GM23248 (cell line): ENCODE measurements around the gene PLD4. TPM values are rescaled to one million over a fixed set of nuclear protein-coding genes. Genes with fewer than 3 reads are reported as not detected.

Source experiments
- DNase-seq: peaks from one replicate; pipeline ENCODE4 v3.0.0-alpha.2; 2015
- H2AFZ ChIP-seq: fragments of 200-600 bp; sonication (generic); 2 replicates; pipeline ENCODE4 v1.6.1; 2016; ENCODE audit warnings: antibody characterized with exemption
- H3F3A ChIP-seq: fragments of 200-600 bp; sonication (generic); 2 replicates; pipeline ENCODE4 v1.6.1; 2016; ENCODE audit warnings: mild to moderate bottlenecking, antibody characterized with exemption, mixed run types; ENCODE audit not compliant: insufficient read depth
- H3K27ac ChIP-seq: fragments of 200-600 bp; sonication (generic); 2 replicates; pipeline ENCODE4 v1.5.1; 2016; ENCODE audit warnings: mild to moderate bottlenecking
- H3K27me3 ChIP-seq: fragments of 200-600 bp; sonication (generic); replicated peaks from 2 replicates; pipeline ENCODE4 v1.6.1; 2016; ENCODE audit warnings: mild to moderate bottlenecking; ENCODE audit not compliant: insufficient read depth
- H3K36me3 ChIP-seq: fragments of 200-600 bp; sonication (generic); 2 replicates; pipeline ENCODE4 v1.6.1; 2016; ENCODE audit warnings: low read depth, mild to moderate bottlenecking
- H3K4me1 ChIP-seq: fragments of 200-600 bp; sonication (generic); 2 replicates; pipeline ENCODE4 v1.6.1; 2016; ENCODE audit warnings: mild to moderate bottlenecking; ENCODE audit not compliant: insufficient read depth
- H3K4me2 ChIP-seq: fragments of 200-600 bp; sonication (generic); one replicate; pipeline ENCODE4 v1.6.1; 2016; ENCODE audit warnings: mild to moderate bottlenecking; ENCODE audit not compliant: unreplicated experiment
- H3K4me3 ChIP-seq: fragments of 200-600 bp; sonication (generic); 2 replicates; pipeline ENCODE4 v1.5.1; 2016; ENCODE audit warnings: mild to moderate bottlenecking
- H3K79me2 ChIP-seq: fragments of 200-600 bp; sonication (generic); 2 replicates; pipeline ENCODE4 v1.6.1; 2016; ENCODE audit warnings: mild to moderate bottlenecking; ENCODE audit not compliant: insufficient read depth
- H3K9ac ChIP-seq: fragments of 200-600 bp; sonication (generic); 2 replicates; pipeline ENCODE4 v1.6.1; 2016; ENCODE audit warnings: mild to moderate bottlenecking
- H3K9me2 ChIP-seq: fragments of 200-600 bp; sonication (generic); 2 replicates; pipeline ENCODE4 v1.6.1; 2016; ENCODE audit warnings: mixed run types, mild to moderate bottlenecking, moderate library complexity; ENCODE audit not compliant: insufficient read depth
- H3K9me3 ChIP-seq: fragments of 200-600 bp; sonication (generic); one replicate; pipeline ENCODE4 v1.6.1; 2017; ENCODE audit warnings: low read depth
- H4K20me1 ChIP-seq: fragments of 200-600 bp; sonication (generic); 2 replicates; pipeline ENCODE4 v1.6.0; 2016; ENCODE audit not compliant: insufficient read depth
- EZH2 ChIP-seq: fragments of 200-600 bp; sonication (generic); IDR thresholded peaks from 2 replicates; pipeline ENCODE4 v1.6.1; 2018; ENCODE audit warnings: antibody characterized with exemption, mild to moderate bottlenecking; ENCODE audit not compliant: insufficient read depth, poor library complexity, severe bottlenecking
- EZH2phosphoT487 ChIP-seq: fragments of 200-600 bp; sonication (generic); IDR thresholded peaks from 2 replicates; pipeline ENCODE4 v1.6.1; 2018; ENCODE audit warnings: antibody characterized with exemption, moderate library complexity, mild to moderate bottlenecking, low read depth; ENCODE audit not compliant: insufficient read depth
- WGBS, 2 experiments: methylation state at CpG; one replicate each; pipeline ENCODE4 v1.1.6; 2015 to 2017; ENCODE audit warnings: low lambda C conversion rate in 2 of 2, low coverage in 1 of 2; ENCODE audit errors: missing lambda C conversion rate in 2 of 2; 5-methylcytosine and 5-hydroxymethylcytosine counted together
- in situ Hi-C: fragments of 300-500 bp; cut with MboI; formaldehyde crosslinking; loops from 2 replicates; pipeline ENCODE4 v1.15.0; 2020
- polyA plus RNA-seq: library from polyadenylated mRNA; unstranded; fragments of >200 nt; fragmentation: Nextera tagmentation; extraction: Ambion mirVana; gene quantifications from 2 replicates; pipeline ENCODE4 v1.2.1, GENCODE V29; 2016
- total RNA-seq: library from RNA; depleted of rRNA; stranded (reverse); fragments of >200 nt; shearing (Covaris generic); gene quantifications from 2 replicates; pipeline ENCODE4 v1.2.3, GENCODE V29; 2014

Gene PLD4
- total and polyA plus RNA-seq, 2 experiments from 2014 or later: not detected

- no peak overlapping the region for H2AFZ ChIP-seq
- no peak overlapping the region for H3K4me3 ChIP-seq
- DNase-seq: no peak
- no peak overlapping the region for H3K27ac ChIP-seq
- no peaks in the 10 kb centered on the region for H3K36me3 ChIP-seq
- no peak overlapping the region for H3K4me2 ChIP-seq
- no peaks in the 10 kb centered on the region for H4K20me1 ChIP-seq
- 53 to 59% methylated on average over 3 of the region's 3 CpGs for WGBS, 2 experiments
- no peaks in the 10 kb centered on the region for H3K4me1 ChIP-seq
- H3K9me2 ChIP-seq: no peaks in the 10 kb centered on the region
- no peaks in the 10 kb centered on the region for H3K79me2 ChIP-seq
- H3K27me3 ChIP-seq: peaks cover 20% of the 10 kb centered on the region
- no peaks in the 10 kb centered on the region for H3F3A ChIP-seq
- no peaks in the 10 kb centered on the region for H3K9me3 ChIP-seq
- H3K9ac ChIP-seq: no peak overlapping the region
- no peak for TF ChIP-seq EZH2phosphoT487
- TF ChIP-seq EZH2: no peak
- in situ Hi-C loops: no loop called here
Measured at GRCh38 chr14:104919993-104920315, 4.7 kb upstream of the PLD4 start.

GRCh38 chr14:104923640-104924420 is 849 bp upstream of the PLD4 start:
- no peaks in the 10 kb centered on the region for H3F3A ChIP-seq
- no peak overlapping the region for H3K9ac ChIP-seq
- 0 out of 2 replicates have a peak, but pooled peaks cover 6% of the 10 kb centered on the region for H3K27me3 ChIP-seq
- no peak overlapping the region for H3K4me2 ChIP-seq
- H3K27ac ChIP-seq: no peak overlapping the region
- no peaks in the 10 kb centered on the region for H3K36me3 ChIP-seq
- H3K9me3 ChIP-seq: no peaks in the 10 kb centered on the region
- no peak for DNase-seq
- H3K9me2 ChIP-seq: no peaks in the 10 kb centered on the region
- TF ChIP-seq EZH2phosphoT487: no peak
- TF ChIP-seq EZH2: no peak
- H3K4me3 ChIP-seq: no peak overlapping the region
- H2AFZ ChIP-seq: no peak overlapping the region
- no peaks in the 10 kb centered on the region for H3K79me2 ChIP-seq
- H4K20me1 ChIP-seq: no peaks in the 10 kb centered on the region
- H3K4me1 ChIP-seq: no peaks in the 10 kb centered on the region
- in situ Hi-C loops: no loop called here
- 68 to 80% methylated on average over 4 of the region's 4 CpGs for WGBS, 2 experiments

DNA sequence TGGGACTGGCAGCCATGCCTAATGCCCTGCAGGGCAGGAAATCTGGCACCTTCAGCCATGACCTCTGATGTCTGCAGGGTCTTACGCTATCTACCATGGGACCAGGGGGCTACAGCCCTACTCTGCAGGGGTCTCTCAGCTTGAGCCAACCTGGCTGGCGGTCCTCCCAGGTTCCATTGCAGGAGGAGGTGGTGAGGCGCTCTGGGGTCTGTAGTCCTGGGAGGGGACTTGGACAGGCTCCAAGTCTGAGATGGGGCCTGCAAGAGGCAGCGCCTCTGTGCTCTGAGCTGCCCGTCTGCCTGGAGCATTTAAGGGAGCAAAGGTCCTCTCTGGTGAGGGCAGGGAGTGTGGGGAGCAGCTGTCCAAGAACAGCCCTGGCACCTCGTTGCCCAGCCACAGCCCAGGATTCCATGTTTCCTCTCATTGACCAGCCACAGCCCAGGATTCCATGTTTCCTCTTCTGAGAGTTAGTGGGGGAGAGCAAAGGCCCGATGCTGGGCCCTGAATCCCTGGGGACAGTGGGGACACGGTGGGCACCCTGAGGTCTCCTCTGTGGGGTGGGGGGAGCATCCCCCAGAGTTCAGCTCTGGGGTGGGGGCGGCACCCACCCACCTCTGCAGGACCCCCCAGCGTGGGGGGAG is 655 bp downstream of the PLD4 start:
- no peak overlapping the region for H3K9ac ChIP-seq
- H3K36me3 ChIP-seq: no peaks in the 10 kb centered on the region
- no peak overlapping the region for H3K4me2 ChIP-seq
- no peak overlapping the region for H3K27ac ChIP-seq
- H3K9me2 ChIP-seq: no peaks in the 10 kb centered on the region
- no peak for TF ChIP-seq EZH2
- no peak for TF ChIP-seq EZH2phosphoT487
- in situ Hi-C loops: no loop called here
- no peak for DNase-seq
- 62 to 70% methylated on average over 8 to 9 of the region's 10 CpGs for WGBS, 2 experiments
- H4K20me1 ChIP-seq: no peaks in the 10 kb centered on the region
- no peaks in the 10 kb centered on the region for H3K9me3 ChIP-seq
- no peaks in the 10 kb centered on the region for H3K27me3 ChIP-seq
- H3K79me2 ChIP-seq: no peaks in the 10 kb centered on the region
- no peak overlapping the region for H3K4me3 ChIP-seq
- no peaks in the 10 kb centered on the region for H3K4me1 ChIP-seq
- H3F3A ChIP-seq: 0 out of 2 replicates have a peak, but pooled peaks cover 2% of the 10 kb centered on the region
- no peak overlapping the region for H2AFZ ChIP-seq

DNA sequence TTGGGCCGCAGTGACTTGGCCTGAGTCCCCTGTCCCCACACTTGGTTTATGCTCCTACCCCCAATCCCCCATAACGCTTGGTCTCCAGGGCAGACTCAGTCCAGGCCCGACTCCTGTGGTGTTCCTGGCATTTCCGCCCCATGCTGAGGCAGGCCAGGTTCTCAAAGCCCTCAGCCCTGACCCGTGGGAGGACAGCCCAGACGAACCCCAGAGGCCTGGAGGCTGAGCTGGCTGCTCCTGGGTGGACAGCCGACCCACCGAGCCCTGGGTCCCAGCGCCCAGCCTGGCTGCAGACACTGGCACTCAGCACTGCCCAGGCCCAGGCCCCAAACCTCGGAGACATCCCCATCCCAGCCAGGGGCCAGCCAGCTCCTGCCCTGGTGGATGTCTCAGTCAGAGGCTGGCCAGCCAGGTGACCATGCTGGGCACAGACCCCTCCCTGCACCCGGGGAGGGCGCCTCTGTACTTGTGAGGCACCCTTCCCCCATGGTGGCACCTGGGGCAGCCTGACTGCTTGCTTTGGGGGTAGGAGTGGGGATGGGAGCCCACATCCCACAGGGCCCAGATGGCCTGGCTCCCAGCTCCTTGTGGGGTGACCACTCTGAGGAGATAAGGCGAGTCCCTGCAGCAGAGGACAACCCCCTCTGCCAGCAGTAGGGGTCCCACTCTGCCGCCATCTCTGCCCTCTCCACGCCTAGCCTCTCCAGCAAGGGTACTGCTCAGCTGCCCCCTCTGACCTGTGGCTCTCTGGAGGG is 1.4 kb downstream of the PLD4 start:
- Histone ChIP-seq H3K79me2 (no peaks in the 10 kb centered on the region), H3K9ac (no peak overlapping the region), H3K36me3 (no peaks in the 10 kb centered on the region), H3K27ac (no peak overlapping the region), H3K9me2 (no peaks in the 10 kb centered on the region), H3K4me3 (no peak overlapping the region), H3K9me3 (no peaks in the 10 kb centered on the region), H3K4me1 (no peaks in the 10 kb centered on the region), H2AFZ (no peak overlapping the region), H3K4me2 (no peak overlapping the region), H3K27me3 (no peaks in the 10 kb centered on the region), H3F3A (0 out of 2 replicates have a peak, but pooled peaks cover 3% of the 10 kb centered on the region), H4K20me1 (no peaks in the 10 kb centered on the region)
- in situ Hi-C loops: no loop called here
- 72 to 82% methylated on average over 12 to 13 of the region's 15 CpGs for WGBS, 2 experiments
- TF ChIP-seq EZH2 (no peak), EZH2phosphoT487 (no peak)
- no peak for DNase-seq
